GM10248 (cell line): ENCODE results near the gene ARHGAP23.

Experiments used
- CTCF ChIA-PET: fragments of 300-600 bp; sonication (Branson Sonifier 250); formaldehyde crosslinking; extraction: SDS; loops from one replicate; lab custom pipeline; 2021; ENCODE audit warnings: antibody characterized with exemption; lab: Yijun Ruan, JAX
- POLR2A ChIA-PET: fragments of 350-650 bp; sonication (Branson Sonifier 250); formaldehyde crosslinking; extraction: SDS; loops from one replicate; lab custom pipeline; 2020; ENCODE audit warnings: antibody characterized with exemption; lab: Yijun Ruan, JAX
- DNase-seq: peaks from one replicate; pipeline ENCODE4 v3.0.0; 2012; ENCODE audit errors: extremely low spot score
- TF ChIP-seq, protein P1 (sequence below): IDR thresholded peaks from 2 replicates; pipeline ENCODE4 v1.5.1; 2012; ENCODE audit warnings: mild to moderate bottlenecking, low read depth; ENCODE audit errors: extremely low read depth, missing control alignments, control extremely low read depth

ARHGAP23 gene, protein sequence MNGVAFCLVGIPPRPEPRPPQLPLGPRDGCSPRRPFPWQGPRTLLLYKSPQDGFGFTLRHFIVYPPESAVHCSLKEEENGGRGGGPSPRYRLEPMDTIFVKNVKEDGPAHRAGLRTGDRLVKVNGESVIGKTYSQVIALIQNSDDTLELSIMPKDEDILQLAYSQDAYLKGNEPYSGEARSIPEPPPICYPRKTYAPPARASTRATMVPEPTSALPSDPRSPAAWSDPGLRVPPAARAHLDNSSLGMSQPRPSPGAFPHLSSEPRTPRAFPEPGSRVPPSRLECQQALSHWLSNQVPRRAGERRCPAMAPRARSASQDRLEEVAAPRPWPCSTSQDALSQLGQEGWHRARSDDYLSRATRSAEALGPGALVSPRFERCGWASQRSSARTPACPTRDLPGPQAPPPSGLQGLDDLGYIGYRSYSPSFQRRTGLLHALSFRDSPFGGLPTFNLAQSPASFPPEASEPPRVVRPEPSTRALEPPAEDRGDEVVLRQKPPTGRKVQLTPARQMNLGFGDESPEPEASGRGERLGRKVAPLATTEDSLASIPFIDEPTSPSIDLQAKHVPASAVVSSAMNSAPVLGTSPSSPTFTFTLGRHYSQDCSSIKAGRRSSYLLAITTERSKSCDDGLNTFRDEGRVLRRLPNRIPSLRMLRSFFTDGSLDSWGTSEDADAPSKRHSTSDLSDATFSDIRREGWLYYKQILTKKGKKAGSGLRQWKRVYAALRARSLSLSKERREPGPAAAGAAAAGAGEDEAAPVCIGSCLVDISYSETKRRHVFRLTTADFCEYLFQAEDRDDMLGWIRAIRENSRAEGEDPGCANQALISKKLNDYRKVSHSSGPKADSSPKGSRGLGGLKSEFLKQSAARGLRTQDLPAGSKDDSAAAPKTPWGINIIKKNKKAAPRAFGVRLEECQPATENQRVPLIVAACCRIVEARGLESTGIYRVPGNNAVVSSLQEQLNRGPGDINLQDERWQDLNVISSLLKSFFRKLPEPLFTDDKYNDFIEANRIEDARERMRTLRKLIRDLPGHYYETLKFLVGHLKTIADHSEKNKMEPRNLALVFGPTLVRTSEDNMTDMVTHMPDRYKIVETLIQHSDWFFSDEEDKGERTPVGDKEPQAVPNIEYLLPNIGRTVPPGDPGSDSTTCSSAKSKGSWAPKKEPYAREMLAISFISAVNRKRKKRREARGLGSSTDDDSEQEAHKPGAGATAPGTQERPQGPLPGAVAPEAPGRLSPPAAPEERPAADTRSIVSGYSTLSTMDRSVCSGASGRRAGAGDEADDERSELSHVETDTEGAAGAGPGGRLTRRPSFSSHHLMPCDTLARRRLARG (N-terminal part only)

DNA sequence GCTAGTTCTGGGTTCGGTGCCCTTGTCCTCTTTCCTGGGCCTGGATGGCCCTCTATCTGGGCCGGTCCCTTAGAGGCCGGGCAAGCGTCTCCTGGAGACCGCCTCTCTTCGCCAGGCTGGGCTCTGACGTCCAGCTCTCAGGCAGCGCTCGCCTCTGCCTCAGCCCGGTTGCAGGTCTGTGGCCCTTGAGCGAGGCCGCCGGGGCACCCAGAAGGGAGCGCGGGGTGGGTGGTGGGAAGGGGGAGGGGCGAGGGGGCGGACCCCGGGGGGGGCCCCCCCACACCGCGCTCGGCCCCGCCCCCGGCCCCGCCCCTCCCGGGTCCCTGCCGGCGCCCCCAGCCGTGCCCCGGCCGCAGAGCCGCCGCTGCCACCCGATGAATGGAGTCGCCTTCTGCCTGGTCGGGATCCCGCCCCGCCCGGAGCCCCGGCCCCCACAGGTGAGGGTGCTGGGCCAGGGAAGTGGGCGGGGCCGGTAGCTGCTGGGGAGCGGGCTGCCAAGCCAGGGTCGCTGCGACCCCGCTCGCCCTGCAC is at the start of gene ARHGAP23:
Gene ARHGAP23 (plus strand): TSS at position 353 of the 531 bp plus-strand sequence. CDS start 22 bp downstream, at position 375.
- POLR2A ChIA-PET: no interaction called here
- peak; percentile 67 for DNase-seq
- CTCF ChIA-PET: interaction anchor here (1.0 to 1.1 kb wide), 3 partner anchors 14 to 239 kb away, joined by 3 to 6 read pairs (median 3); no protein-coding TSS in a partner anchor
- TF ChIP-seq, protein P1, sequence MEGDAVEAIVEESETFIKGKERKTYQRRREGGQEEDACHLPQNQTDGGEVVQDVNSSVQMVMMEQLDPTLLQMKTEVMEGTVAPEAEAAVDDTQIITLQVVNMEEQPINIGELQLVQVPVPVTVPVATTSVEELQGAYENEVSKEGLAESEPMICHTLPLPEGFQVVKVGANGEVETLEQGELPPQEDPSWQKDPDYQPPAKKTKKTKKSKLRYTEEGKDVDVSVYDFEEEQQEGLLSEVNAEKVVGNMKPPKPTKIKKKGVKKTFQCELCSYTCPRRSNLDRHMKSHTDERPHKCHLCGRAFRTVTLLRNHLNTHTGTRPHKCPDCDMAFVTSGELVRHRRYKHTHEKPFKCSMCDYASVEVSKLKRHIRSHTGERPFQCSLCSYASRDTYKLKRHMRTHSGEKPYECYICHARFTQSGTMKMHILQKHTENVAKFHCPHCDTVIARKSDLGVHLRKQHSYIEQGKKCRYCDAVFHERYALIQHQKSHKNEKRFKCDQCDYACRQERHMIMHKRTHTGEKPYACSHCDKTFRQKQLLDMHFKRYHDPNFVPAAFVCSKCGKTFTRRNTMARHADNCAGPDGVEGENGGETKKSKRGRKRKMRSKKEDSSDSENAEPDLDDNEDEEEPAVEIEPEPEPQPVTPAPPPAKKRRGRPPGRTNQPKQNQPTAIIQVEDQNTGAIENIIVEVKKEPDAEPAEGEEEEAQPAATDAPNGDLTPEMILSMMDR: no peak

DNA sequence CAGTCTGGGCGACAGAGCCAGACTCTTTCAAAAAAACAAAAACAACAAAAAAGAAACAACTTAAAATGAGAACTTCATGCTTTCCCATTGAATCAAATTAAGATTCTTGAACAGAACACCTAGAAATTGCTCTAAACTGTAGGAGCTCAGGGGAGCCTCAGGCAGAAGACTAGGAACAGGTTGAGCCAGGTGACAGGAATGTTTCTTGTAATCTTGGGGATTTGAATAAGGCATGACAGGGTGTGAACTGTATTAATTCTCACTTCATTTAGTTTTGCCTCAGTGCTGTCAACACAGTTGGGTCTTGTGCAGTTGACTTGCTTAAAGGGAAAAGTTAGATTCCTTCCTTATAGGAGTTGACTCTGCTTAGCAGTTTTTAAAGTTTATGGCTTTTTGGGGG is 48.8 kb upstream of the ARHGAP23 start:
- CTCF ChIA-PET: interaction anchor here (1.3 to 2.2 kb wide), 2 partner anchors 9 to 25 kb away, joined by 4 to 5 read pairs; no protein-coding TSS in a partner anchor
- TF ChIP-seq, protein P1: no peak
- POLR2A ChIA-PET: interaction anchor here (0.6 kb wide), 1 partner anchor 468 kb away, joined by 3 read pairs; no protein-coding TSS in a partner anchor
- no peak for DNase-seq

DNA sequence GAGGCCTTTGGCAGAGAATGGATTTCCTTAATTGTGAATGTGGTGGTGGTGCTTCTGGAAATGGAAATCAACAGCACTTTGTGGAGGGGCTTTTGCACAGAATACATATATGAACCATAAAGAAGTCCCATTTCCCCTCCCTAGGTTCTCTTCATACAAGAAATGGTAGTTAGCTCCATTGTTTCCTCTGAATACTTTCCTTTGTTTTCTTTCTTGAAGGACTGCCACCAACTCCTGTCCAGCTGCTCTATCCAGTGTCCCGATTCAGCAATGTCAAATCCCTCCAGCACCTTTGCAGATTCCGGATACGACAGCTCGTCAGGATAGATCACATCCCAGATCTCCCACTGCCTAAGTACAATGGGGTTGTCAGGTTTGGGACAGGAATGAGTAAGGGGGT is 33.2 kb upstream of the ARHGAP23 start:
- ChIA-PET CTCF (interaction anchor here (0.9 to 2.4 kb wide), 4 partner anchors 8 to 46 kb away, joined by 3 to 11 read pairs (median 4); no protein-coding TSS in a partner anchor), POLR2A (no interaction called here)
- DNase-seq: no peak
- TF ChIP-seq, protein P1: no peak

DNA sequence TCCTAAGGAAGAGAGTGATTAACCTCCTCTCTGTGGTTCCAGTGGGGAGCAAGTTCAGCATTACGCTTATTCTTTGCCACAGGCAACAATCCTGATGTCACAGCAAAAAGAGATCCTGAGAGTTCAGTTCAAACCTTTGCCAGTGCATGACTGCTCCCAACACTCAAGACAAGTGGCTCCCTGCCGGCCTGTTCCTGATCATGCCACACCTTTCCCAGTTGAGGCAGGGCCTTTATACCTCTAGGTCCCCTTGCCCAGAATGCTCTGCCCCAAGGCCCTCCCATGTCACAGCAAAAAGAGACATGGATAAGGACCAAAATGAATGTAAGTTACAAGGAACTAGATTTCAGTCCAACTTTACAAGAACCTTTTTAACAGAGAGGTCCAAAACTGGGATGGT is 31.0 kb upstream of the ARHGAP23 start:
- no peak for DNase-seq
- TF ChIP-seq, protein P1: no peak
- ChIA-PET POLR2A (no interaction called here), CTCF (interaction anchor here (1.4 kb wide), 1 partner anchor 11 kb away, joined by 3 read pairs; no protein-coding TSS in a partner anchor)

DNA sequence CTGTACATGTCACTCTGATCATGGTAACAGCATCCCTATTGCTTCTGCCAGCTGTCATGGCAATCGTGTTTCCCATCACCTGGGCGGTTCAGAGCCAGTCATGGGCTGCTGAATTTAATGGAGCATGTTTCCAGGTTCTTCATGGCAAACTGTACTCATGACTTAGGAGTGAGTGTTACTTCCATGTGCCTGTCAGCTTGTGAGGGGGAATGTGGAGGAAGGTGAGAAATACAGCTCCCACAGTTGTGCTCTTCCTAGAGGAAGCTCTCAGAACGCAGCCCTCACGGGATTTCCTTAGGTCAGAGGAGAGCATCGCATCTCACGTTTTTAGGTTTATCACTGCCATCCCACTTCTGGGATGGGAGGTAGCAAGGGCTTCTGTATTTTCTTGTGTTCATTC is 28.0 kb upstream of the ARHGAP23 start:
- TF ChIP-seq, protein P1: no peak
- DNase-seq: no peak
- ChIA-PET CTCF (interaction anchor here (1.4 to 2.8 kb wide), 4 partner anchors 9 to 52 kb away, joined by 3 to 15 read pairs (median 5); no protein-coding TSS in a partner anchor), POLR2A (no interaction called here)
